Osteoblast (primary cell): Measurements from ENCODE around the gene CFAP74. TPM values are rescaled to one million over a fixed set of nuclear protein-coding genes. Genes with fewer than 3 reads are reported as not detected.

Experiments used
- DNase-seq: peaks from one replicate; pipeline ENCODE4 v3.0.0; 2011; ENCODE audit warnings: low spot score, mixed read lengths; ENCODE audit not compliant: insufficient read length; ENCODE audit errors: missing footprints
- H2AFZ ChIP-seq: 2 replicates; pipeline ENCODE4 v1.6.0; 2011; ENCODE audit warnings: mild to moderate bottlenecking, low read length
- H3K27ac ChIP-seq: 2 replicates; pipeline ENCODE4 v1.5.1; 2011; ENCODE audit warnings: mild to moderate bottlenecking, low read depth, low read length, moderate library complexity
- H3K27me3 ChIP-seq: 2 replicates; pipeline ENCODE4 v1.6.0; 2012; ENCODE audit warnings: mild to moderate bottlenecking, control low read depth, inconsistent platforms, low read length, moderate library complexity; ENCODE audit not compliant: insufficient read depth
- H3K36me3 ChIP-seq: 2 replicates; pipeline ENCODE4 v1.5.1; 2011; ENCODE audit warnings: mild to moderate bottlenecking, low read length, control low read depth, moderate library complexity; ENCODE audit not compliant: insufficient read depth
- H3K4me1 ChIP-seq: 2 replicates; pipeline ENCODE4 v1.5.1; 2011; ENCODE audit warnings: mild to moderate bottlenecking, low read length, control low read depth, moderate library complexity; ENCODE audit not compliant: insufficient read depth
- H3K4me2 ChIP-seq: 2 replicates; pipeline ENCODE4 v1.6.0; 2011; ENCODE audit warnings: mild to moderate bottlenecking, low read length; ENCODE audit not compliant: insufficient read depth
- H3K4me3 ChIP-seq: fragments of 200-600 bp; sonication (generic); 3 replicates; pipeline ENCODE4 v1.5.1; 2012; ENCODE audit warnings: mild to moderate bottlenecking, low read length, inconsistent platforms; ENCODE audit not compliant: insufficient read depth
- H3K79me2 ChIP-seq: 2 replicates; pipeline ENCODE4 v1.6.0; 2012; ENCODE audit warnings: mild to moderate bottlenecking, low read length, control low read depth, inconsistent platforms; ENCODE audit not compliant: insufficient read depth
- H3K9me3 ChIP-seq: 2 replicates; pipeline ENCODE4 v1.5.1; 2011; ENCODE audit warnings: low read depth, low read length, control low read depth
- H4K20me1 ChIP-seq: 2 replicates; pipeline ENCODE4 v1.6.0; 2012; ENCODE audit warnings: mild to moderate bottlenecking, low read length, control low read depth; ENCODE audit not compliant: insufficient read depth
- total RNA-seq: library from RNA; depleted of rRNA; stranded (reverse); fragments of >200 nt; gene quantifications from 2 replicates; pipeline ENCODE4 v1.2.3, GENCODE V29; 2012
- TF ChIP-seq, protein P1 (sequence below): IDR thresholded peaks from 2 replicates; pipeline ENCODE4 v1.5.1; 2011; ENCODE audit warnings: mild to moderate bottlenecking, low read depth, low read length, moderate library complexity; ENCODE audit errors: extremely low read depth

The CFAP74 gene
- total RNA-seq, 1 donor = not detected

DNA sequence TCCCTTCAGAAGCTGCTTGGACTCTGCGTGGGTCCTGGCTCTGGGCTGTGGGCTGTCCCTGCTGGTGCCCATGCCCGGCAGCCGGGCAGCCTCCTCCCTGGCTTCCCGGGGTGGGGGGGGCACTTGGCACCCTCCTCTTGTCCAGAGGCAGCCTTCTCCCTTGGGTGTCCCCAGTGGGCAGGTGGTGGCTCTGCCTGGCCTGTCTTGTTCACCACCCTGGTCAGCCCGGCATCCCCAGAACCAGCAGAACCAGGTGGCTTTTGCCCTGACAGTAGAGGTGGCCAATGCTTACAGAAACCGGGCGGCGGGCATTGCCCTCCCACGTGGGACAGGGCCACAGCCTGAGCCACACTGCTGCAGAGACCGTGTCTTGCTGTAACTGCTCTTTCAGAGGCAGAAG is 38.0 kb downstream of the CFAP74 start:
- no peak for DNase-seq
- Histone ChIP-seq H3K36me3 (no peaks in the 10 kb centered on the region), H3K4me2 (no peak overlapping the region), H3K9me3 (no peaks in the 10 kb centered on the region), H3K27me3 (peaks cover 16% of the 10 kb centered on the region), H3K79me2 (no peaks in the 10 kb centered on the region), H2AFZ (no peak overlapping the region), H3K4me1 (no peaks in the 10 kb centered on the region), H4K20me1 (no peaks in the 10 kb centered on the region), H3K4me3 (no peak overlapping the region), H3K27ac (no peak overlapping the region)
- TF ChIP-seq, protein P1, sequence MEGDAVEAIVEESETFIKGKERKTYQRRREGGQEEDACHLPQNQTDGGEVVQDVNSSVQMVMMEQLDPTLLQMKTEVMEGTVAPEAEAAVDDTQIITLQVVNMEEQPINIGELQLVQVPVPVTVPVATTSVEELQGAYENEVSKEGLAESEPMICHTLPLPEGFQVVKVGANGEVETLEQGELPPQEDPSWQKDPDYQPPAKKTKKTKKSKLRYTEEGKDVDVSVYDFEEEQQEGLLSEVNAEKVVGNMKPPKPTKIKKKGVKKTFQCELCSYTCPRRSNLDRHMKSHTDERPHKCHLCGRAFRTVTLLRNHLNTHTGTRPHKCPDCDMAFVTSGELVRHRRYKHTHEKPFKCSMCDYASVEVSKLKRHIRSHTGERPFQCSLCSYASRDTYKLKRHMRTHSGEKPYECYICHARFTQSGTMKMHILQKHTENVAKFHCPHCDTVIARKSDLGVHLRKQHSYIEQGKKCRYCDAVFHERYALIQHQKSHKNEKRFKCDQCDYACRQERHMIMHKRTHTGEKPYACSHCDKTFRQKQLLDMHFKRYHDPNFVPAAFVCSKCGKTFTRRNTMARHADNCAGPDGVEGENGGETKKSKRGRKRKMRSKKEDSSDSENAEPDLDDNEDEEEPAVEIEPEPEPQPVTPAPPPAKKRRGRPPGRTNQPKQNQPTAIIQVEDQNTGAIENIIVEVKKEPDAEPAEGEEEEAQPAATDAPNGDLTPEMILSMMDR = no peak

DNA sequence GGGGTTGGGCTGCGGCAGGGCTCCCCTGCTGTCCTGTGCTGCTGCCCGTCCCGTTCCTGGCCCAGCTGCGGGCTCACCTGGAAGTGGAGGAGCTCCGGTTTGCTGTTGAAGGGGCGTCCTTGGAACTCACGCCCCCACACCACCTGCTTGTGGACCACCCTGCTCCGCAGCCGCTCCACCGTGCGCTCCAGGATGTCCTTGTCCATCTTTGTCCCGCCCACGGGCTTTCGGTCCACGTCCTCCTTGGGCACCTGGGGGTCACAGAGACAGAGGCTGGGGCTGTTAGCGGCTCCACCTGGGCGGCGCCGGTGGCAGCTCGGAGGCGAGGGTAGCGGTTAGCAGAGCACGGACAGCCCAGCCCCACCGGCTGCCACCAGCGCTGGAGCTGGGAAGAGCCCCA is 38.8 kb downstream of the CFAP74 start:
- TF ChIP-seq, protein P1 = no peak
- no peaks in the 10 kb centered on the region for H3K4me1 ChIP-seq
- H3K4me3 ChIP-seq = no peak overlapping the region
- no peaks in the 10 kb centered on the region for H3K36me3 ChIP-seq
- no peaks in the 10 kb centered on the region for H3K9me3 ChIP-seq
- no peak overlapping the region for H3K27ac ChIP-seq
- H2AFZ ChIP-seq = no peak overlapping the region
- no peak overlapping the region for H3K4me2 ChIP-seq
- no peaks in the 10 kb centered on the region for H3K79me2 ChIP-seq
- no peak for DNase-seq
- peaks cover 20% of the 10 kb centered on the region for H3K27me3 ChIP-seq
- H4K20me1 ChIP-seq = no peaks in the 10 kb centered on the region

DNA sequence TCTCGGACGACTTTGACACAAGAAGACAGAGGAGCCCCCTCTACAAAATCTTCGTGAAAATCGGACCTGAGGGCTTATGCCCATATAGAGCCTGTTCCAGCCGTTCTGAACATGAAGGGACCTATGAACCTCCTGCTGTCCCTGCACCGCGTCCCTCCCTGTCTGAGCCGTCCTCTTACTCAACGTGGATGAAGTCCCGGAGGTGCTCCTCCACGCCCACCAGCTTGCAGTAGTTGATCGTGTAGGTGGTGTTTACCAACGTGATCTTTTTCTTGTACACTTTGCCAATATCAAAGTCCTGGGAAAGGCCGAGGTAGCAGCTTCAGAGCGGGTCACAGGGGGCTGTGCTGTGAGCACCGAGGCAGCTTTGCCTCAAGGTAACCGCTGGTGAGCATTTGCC is 40.0 kb downstream of the CFAP74 start:
- TF ChIP-seq, protein P1 = no peak
- Histone ChIP-seq H3K27me3 (peaks cover 20% of the 10 kb centered on the region), H3K36me3 (no peaks in the 10 kb centered on the region)

DNA sequence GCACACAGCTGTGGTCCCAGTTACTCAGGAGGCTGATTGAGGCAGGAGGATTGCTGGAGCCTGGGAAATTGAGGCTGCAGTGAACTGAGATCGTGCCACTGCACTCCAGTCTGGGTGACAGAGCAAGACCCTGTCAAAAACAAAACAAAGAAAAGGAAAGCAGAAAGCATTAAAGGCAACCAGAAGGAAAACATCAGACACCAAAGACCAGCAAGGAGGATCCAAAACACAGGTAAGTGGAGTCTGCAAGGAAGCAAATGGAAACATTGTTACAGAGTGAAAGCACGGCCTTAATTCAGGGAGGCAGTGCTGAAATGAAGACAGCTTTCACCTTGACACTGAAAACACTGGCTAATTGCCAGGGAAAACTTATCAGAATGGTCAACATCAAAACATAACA is 40.8 kb downstream of the CFAP74 start:
- Histone ChIP-seq H3K36me3 (no peaks in the 10 kb centered on the region), H4K20me1 (no peaks in the 10 kb centered on the region), H3K4me3 (no peak overlapping the region), H3K9me3 (no peaks in the 10 kb centered on the region), H2AFZ (no peak overlapping the region), H3K79me2 (no peaks in the 10 kb centered on the region), H3K4me1 (no peaks in the 10 kb centered on the region), H3K27ac (no peak overlapping the region), H3K27me3 (peaks cover 20% of the 10 kb centered on the region), H3K4me2 (no peak overlapping the region)
- TF ChIP-seq, protein P1 = no peak
- DNase-seq = no peak

More for the DNA sequence above, 40.0 kb downstream of the CFAP74 start:
- no peak overlapping the region for H3K4me3 ChIP-seq
- no peaks in the 10 kb centered on the region for H3K9me3 ChIP-seq
- no peak overlapping the region for H3K4me2 ChIP-seq
- H3K27ac ChIP-seq = no peak overlapping the region
- no peaks in the 10 kb centered on the region for H3K4me1 ChIP-seq
- DNase-seq = no peak
- H2AFZ ChIP-seq = no peak overlapping the region
- no peaks in the 10 kb centered on the region for H3K79me2 ChIP-seq
- no peaks in the 10 kb centered on the region for H4K20me1 ChIP-seq
